Fibroblast of mammary gland (primary cell): ENCODE measurements around the gene THOC6.

Experiments
- DNase-seq: peaks from one replicate; pipeline ENCODE4 v3.0.0-alpha.2; 2010; ENCODE audit warnings: low read depth
- H3K4me3 ChIP-seq: 2 replicates; pipeline ENCODE4 v1.5.1; 2011; ENCODE audit warnings: low read depth, mild to moderate bottlenecking, low read length, moderate library complexity; ENCODE audit not compliant: control insufficient read depth
- CTCF ChIP-seq: conservative IDR thresholded peaks from 2 replicates; pipeline ENCODE4 v1.5.1; 2011; ENCODE audit warnings: low read depth, low read length, inconsistent platforms; ENCODE audit not compliant: control insufficient read depth, insufficient read depth

THOC6 gene

DNA sequence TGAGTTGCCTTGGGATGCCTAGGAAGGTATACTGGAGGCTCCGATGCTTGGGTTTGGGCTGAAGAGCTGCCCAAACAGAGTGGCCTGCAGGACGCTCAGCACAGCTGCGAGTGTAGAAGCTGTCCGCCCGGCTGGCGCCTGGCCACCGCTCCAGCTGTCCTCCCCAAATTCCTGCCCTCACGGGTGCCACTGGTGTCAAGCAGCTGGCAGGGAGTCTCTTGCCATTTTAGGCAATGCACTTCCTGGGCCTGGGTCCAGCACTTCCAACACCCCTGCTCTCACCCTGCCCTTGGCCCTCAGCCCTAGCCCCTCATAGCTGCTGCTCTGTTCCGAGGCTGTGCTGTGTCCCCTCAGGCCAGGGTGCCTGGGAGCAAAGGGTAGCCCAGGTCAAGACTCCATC is 38.4 kb upstream of the THOC6 start:
- no peak for TF ChIP-seq CTCF
- DNase-seq = no peak

DNA sequence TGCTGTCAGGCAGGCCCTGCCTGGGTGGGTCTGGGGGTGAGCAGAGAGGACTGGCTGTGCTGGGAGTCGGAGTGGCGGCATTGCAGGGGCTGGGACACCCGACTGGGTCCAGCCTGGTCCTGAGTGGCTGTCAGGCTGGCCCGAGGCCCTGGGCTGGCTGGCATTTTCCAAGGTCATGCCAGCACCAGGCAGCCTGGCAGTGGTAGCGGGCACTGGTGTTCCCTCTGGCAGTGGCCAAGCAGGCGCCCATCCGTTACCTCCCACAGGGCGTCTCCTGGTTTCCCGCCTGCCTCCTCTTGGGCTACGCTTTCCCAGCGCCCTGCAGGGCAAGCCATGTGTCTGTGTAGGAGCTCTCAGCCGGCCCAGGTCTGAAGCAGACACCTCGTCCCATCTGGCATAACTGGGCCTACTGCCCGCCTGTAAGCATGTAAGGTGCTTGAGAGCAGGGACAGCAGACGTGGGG is 37.9 kb upstream of the THOC6 start:
- no peak for DNase-seq

More for the DNA sequence above, 38.4 kb upstream of the THOC6 start:
- no peak overlapping the region for H3K4me3 ChIP-seq

GRCh38 chr16:2986623-2987188 is 37.1 kb upstream of the THOC6 start:
- H3K4me3 ChIP-seq = no peak overlapping the region
- TF ChIP-seq CTCF = no peak
- no peak for DNase-seq

More for the DNA sequence above, 37.9 kb upstream of the THOC6 start:
- no peak for TF ChIP-seq CTCF
- H3K4me3 ChIP-seq = no peak overlapping the region

- no peak for DNase-seq
- H3K4me3 ChIP-seq = no peak overlapping the region
- TF ChIP-seq CTCF = no peak
These were observed 36.5 kb upstream of the THOC6 start for GRCh38 chr16:2987286-2987685.

GRCh38 chr16:2987833-2988232 is 36.0 kb upstream of the THOC6 start:
- DNase-seq = no peak
- H3K4me3 ChIP-seq = no peak overlapping the region
- TF ChIP-seq CTCF = no peak

DNA sequence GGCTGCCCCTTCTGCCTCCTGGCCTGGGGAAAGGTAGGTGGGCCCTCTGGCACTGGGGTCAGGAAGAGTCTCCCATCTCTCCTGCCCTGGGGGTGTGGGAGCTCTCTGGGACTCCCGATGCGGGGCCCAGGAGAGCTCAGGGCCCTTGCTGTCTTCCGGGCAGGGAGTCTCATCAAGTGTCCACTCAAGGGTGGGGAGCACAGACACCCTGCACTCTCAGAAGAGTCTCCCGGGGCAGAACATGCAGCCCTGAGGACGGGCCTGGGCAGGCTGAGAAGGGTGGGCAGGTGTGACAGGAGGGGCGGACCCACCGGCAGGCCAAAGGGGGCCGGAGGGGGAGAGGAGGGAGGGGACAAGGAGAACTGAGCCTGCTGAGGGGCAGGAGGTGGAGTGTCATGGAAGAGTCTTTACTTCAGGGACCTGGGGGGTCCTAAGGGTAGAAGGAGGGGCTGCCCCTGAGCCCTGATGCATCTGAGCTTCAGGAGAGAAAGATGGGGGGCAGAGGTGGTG is 35.2 kb upstream of the THOC6 start:
- no peak for TF ChIP-seq CTCF
- no peak for DNase-seq
- no peak overlapping the region for H3K4me3 ChIP-seq
